SHP77 (cell line): ENCODE measurements around the gene PEX12.
"Not testable (repeated sequence)": the region's sequence is repeated elsewhere in the genome, so short reads cannot be mapped to it uniquely, and the experiment has no call there.

ENCODE experiments used
- DNase-seq, 2 experiments: peaks; one replicate each; lab custom pipeline; 2025; lab: John Stamatoyannopoulos, UW

PEX12 gene

DNA sequence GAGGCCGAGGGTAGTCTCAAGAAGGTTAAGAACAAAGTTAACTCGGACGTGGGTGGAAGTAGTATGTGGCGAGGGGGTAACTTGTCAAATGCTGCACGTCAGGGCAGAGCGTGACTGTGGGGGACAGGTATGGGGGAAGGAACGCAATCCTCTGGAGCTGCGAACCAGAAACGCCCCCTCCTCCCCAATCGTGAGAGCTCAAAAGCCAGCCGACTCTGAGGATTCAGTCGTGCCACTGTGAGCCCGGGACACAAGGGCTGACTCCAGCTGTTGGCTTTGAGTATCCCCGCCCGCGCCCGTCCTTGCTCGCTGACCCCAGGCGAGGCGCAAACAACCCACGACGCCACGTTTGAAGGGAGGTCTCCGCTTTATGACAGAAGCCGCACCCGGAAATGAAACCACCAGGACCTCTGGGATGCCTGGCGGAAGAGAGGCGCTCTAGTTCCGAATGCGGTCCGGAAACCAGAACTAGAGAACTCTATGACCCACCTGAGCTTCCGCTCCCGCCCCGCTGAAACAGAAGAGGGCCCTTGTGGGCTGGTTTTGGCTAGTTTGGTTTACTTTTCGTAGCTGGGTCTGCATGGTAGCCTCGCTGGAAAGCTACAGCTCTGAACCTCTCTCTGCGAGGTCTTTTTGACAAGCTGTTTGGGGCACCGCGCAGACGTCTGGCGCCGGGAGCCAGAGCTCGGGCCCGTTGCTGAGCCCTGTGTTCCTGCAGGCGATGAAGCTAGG is at the start of gene PEX12:
Gene PEX12 (minus strand): TSS at position 375 of the 732 bp plus-strand sequence. CDS start 550 bp downstream, outside the sequence.
- DNase-seq: peak; percentile 92

DNA sequence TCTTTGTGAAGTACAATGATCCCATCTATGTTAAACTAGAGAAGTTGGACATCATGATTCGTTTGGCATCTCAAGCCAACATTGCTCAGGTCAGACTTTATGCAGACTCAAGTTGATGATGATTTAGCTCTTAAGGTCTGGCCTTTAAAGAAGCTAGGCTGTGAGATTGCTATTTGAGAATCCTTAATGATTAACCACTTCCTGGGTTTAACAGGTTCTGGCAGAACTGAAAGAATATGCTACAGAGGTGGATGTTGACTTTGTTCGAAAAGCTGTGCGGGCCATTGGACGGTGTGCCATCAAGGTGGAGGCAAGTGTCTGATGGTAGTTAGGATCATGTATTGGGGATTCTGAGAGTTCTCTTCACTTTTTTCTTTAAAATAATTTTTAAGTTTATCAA is 49.0 kb upstream of the PEX12 start:
- no peak for DNase-seq

DNA sequence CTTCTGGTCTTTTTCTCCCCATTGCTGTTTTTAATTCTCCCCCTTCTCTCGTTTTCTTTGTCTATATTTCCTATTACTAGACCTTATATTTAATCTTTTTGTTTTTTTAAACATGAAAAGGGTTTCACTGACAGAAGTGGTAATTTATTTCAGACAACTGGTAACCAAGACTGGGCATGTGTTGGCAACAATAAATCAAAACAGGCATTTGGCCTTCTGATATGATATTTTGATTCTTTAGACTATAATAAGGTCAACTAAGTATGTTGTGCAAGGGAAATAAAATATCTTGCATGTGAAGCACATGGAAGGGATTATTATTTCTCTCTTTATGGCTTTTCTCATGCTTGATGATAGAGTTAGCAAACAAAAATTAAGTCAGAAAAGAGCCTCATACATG is 43.4 kb upstream of the PEX12 start:
- no peak for DNase-seq

DNA sequence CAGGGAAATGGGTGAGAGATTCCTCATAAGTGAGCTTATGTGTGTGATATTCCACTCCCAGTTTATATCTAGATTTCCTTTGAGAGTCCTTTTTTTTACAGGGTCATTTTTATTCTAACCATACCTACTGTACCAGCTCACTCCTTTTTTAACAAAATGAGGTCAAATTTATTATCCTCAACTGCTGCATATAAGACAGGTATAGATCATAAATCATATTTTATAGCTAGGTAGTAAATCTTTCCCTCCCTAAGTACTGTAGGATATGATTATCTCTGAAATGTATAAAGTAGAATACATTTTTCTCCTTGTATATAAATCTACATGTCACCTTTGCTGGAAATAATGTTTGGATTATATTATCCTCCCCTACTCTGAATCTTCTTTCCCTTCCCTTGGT is 40.3 kb upstream of the PEX12 start:
- DNase-seq: no peak

- DNase-seq: no peak
Measured at GRCh38 chr17:35617505-35617904, 39.1 kb upstream of the PEX12 start.

GRCh38 chr17:35616536-35616935 is 38.2 kb upstream of the PEX12 start:
- no peak for DNase-seq

- DNase-seq: no peak
Measured at GRCh38 chr17:35614810-35615209, 36.4 kb upstream of the PEX12 start.

DNA sequence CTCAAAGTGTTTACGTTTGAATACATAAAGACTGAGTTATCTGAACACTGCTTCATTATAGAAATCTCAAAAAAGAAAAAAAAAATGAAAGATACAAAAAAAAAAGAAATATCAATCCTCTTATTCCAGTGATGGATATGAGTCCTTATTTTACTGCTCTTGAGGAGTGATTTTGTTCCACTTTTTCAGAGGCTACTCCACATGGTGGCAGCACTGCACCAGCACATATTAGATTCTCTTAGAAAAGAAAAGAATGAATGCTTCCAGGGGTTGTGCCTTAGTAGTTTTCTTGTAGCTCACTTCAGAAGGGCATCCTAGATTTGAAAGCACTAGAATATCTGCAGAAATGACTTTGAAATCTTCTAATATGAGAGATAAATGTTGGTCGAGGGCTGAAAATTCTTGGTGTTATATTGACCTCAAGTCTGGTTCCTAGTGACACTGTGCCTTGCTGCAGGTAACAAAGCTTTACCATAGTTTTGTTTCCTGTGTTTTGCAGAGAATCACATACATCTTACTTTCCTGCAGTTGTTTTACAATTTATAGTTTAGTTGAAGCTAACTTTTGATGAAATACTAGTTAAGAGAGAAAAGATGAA is 34.7 kb upstream of the PEX12 start:
- DNase-seq: peak; percentile 41

- DNase-seq: not testable (repeated sequence)
Measured at GRCh38 chr17:35610746-35611145, 32.4 kb upstream of the PEX12 start.

GRCh38 chr17:35609831-35610230 is 31.5 kb upstream of the PEX12 start:
- DNase-seq: no peak

DNA sequence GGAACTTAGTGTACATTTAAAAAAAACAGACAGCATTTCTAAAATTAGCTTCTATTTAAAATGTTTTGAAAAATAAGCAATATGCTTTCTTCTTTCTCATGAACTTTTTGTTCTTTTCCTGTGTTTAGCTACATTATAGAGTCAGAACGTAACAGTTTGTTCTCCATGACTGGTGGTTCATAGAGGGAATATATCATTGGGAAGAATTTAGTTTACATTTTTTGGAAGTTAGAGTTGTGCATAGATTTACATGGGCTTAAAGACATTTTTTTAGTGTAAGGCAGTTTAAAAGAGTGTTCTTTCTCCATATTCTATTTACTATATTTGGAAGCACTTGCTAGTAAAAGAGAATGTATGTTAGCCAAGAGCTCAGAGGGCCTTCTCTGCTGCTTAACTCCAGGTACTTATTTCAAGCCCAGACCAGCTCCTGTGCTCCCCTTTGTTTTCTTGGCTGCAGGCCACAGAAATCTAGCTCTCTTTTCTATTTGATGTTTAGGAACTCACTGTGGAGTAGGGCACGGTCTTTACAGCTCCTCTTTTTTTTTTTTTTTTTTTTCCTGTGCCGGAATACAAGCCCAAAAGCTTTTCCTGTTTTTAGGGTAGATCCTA is 29.0 kb upstream of the PEX12 start:
- no peak for DNase-seq

DNA sequence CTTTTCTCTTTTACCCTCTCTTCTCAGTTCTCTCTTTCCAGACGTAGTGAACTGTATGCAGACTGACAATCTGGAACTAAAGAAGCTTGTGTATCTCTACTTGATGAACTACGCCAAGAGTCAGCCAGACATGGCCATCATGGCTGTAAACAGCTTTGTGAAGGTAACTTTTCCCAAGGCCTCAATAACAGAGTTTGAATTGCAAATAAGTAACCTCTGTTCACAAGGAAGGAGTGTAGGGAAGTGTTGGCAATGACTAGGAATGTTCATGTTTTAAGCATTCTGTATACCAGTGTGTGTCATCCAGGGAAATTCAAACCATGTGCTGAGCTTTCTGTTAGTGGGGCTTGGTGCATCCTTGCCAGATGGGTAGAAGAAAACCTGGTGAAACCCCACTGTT is 27.3 kb upstream of the PEX12 start:
- DNase-seq: no peak

DNA sequence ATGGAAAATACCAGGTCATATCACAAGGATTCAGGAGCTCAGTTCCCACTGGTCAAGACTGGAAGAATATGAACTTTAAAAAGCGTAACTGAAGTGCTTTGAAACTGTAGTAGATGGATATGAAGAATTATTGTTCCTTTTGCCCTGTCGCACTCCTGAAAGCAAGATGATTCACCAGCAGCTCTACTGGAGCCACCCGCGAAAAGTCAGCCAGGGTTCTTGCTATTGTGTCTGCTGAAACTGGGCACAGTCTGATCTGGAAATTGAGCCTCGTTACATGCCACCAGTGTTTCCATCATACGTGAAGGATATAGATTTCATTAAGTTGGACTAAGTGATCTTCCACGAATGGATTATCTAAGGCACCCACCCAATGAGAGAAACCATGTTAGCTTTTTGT is 25.3 kb upstream of the PEX12 start:
- DNase-seq: no peak

DNA sequence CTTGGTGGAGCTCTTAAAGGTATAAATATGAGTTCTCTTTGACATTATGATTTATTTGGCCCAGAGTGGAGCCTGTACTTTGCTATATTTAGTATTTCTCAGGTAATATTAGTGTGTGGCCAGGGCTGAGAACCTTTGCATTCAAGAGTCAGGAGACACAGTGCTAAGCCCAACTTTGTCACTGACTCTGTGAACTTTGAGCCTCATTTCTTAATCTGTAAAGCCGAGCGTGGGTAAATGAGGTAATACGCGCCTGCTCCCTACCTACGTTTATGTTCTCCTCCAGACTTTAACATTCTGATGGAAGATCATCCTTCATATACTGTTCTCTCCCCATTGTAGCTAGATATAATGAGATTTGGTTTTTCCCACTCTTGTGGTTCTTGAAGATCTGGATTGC is 19.2 kb upstream of the PEX12 start:
- no peak for DNase-seq

GRCh38 chr17:35596530-35597233 is 18.3 kb upstream of the PEX12 start:
- DNase-seq: no peak

DNA sequence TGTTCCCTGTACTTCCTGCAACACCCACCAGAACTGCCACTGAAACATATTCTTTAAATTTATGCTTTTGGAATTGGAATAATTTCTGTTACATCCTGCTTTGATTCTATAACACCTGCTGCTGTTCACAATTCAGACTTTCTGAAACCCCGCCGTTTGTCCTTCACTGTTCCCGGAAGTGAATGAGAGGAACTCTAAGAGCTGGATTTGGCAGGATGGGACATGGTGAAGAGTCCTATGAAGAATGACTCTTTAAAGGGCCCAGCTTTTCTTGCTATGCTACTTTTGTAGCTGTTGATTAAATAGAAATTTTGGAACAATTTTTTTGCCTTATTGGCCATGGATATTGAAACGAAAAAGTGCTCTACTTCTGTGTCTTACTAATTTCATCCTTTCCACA is 17.7 kb upstream of the PEX12 start:
- no peak for DNase-seq

- DNase-seq: no peak
Measured at GRCh38 chr17:35588196-35588920, 10.0 kb upstream of the PEX12 start.

- DNase-seq: peak; percentile 90 to 94
Measured at GRCh38 chr17:35587074-35587961, 8.9 kb upstream of the PEX12 start, which contains the start of gene AP2B1. AP2B1 (plus strand) TSS chr17:35587322; CDS start chr17:35594031, 6,709 bp downstream.

DNA sequence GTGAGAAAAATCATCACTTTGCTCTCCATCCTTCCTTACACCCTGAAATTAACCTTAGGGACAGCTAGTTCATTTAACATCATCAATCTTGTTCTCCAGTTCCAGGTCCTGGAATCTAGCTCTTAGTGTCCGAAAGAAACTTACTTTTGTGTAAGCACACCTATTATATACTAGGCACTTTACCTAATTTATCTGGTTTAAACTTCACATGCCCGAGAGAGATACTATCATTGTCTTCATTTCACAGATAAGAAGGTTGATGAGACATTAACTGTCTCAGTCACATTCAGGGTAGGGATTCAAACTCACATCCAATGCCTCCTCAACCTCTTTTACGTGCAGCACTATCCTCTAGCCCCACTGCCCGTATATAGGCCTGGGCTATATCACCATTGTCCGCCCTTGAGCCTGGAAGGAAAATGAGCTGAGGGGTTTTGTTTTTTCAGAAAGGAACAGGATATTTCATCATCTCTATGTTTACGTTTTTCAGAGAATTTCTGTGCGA is 8.2 kb upstream of the PEX12 start:
- DNase-seq: no peak

GRCh38 chr17:35584061-35584460 is 5.7 kb upstream of the PEX12 start:
- no peak for DNase-seq

GRCh38 chr17:35578929-35579432 is 610 bp upstream of the PEX12 start:
- DNase-seq: no peak
